K562 (cell line): ENCODE measurements around the gene ANKS4B. TPM values are rescaled to one million over a fixed set of nuclear protein-coding genes. Genes with fewer than 3 reads are reported as not detected.

Source experiments
- ATF2 ChIP-seq: sonication (generic); formaldehyde crosslinking; IDR thresholded peaks from 2 replicates; pipeline ENCODE4 v1.8.1; 2022; ENCODE audit warnings: missing genetic modification reagents
- BMI1 ChIP-seq: fragments of 150-350 bp; IDR thresholded peaks from 2 replicates; pipeline ENCODE4 v1.6.1; 2014; ENCODE audit warnings: low read length
- CTBP1 ChIP-seq: fragments of 450-650 bp; IDR thresholded peaks from 2 replicates; pipeline ENCODE4 v1.6.1; 2016; ENCODE audit warnings: borderline replicate concordance
- DIDO1 ChIP-seq: fragments of 450-650 bp; IDR thresholded peaks from 2 replicates; pipeline ENCODE4 v1.6.1; 2016; ENCODE audit warnings: low read depth, missing biosample characterization, missing genetic modification characterization
- EGR1 ChIP-seq: fragments of 450-650 bp; conservative IDR thresholded peaks from 2 replicates; pipeline ENCODE4 v1.6.1; 2017; ENCODE audit warnings: mild to moderate bottlenecking
- KDM1A ChIP-seq, 2 experiments: fragments of 450-650 bp; IDR thresholded peaks; 2 replicates each; pipeline ENCODE4 v1.6.1; 2016; ENCODE audit warnings: mild to moderate bottlenecking in 2 of 2
- LARP7 ChIP-seq: fragments of 450-650 bp; IDR thresholded peaks from 2 replicates; pipeline ENCODE4 v1.6.1; 2016
- MNT ChIP-seq, 2 experiments: fragments of 450-650 bp; conservative IDR thresholded peaks; 2 replicates each; pipeline ENCODE4 v1.6.1; 2017; ENCODE audit warnings: mild to moderate bottlenecking in 2 of 2, moderate library complexity in 2 of 2
- PRDM10 ChIP-seq: fragments of 450-650 bp; IDR thresholded peaks from 2 replicates; pipeline ENCODE4 v1.6.1; 2018; ENCODE audit not compliant: partially characterized antibody
- RCOR1 ChIP-seq, 2 experiments: IDR thresholded peaks; 2 replicates each; pipeline ENCODE4 v1.6.1; 2012; ENCODE audit warnings: low read depth in 2 of 2, low read length in 2 of 2, borderline replicate concordance in 1 of 2, improper control_type of control experiment in 1 of 2
- RFX7 ChIP-seq: fragments of 250-450 bp; sonication (Bioruptor Pico); IDR thresholded peaks from 2 replicates; pipeline ENCODE4 v1.5.1; 2021; ENCODE audit warnings: mild to moderate bottlenecking
- RUNX1 ChIP-seq: sonication (generic); IDR thresholded peaks from 2 replicates; pipeline ENCODE4 v1.6.1; 2016; ENCODE audit warnings: antibody characterized with exemption, low read depth
- SOX6 ChIP-seq: fragments of 450-650 bp; IDR thresholded peaks from 2 replicates; pipeline ENCODE4 v1.6.1; 2014; ENCODE audit warnings: mild to moderate bottlenecking
- SRSF1 ChIP-seq: fragments of 200-400 bp; formaldehyde crosslinking; IDR thresholded peaks from 2 replicates; pipeline ENCODE4 v1.6.1; 2017; ENCODE audit warnings: mild to moderate bottlenecking, low read depth, low read length, moderate library complexity
- TBL1XR1 ChIP-seq, 2 experiments: IDR thresholded peaks; 2 replicates each; pipeline ENCODE4 v1.6.1; 2012; ENCODE audit warnings: improper control_type of control experiment in 2 of 2, low read length in 2 of 2, mild to moderate bottlenecking in 1 of 2
- TEAD2 ChIP-seq: fragments of 450-650 bp; IDR thresholded peaks from 2 replicates; pipeline ENCODE4 v1.6.1; 2016; ENCODE audit warnings: missing genetic modification characterization, control low read depth, missing compliant biosample characterization
- THAP7 ChIP-seq: fragments of 250-450 bp; sonication (Bioruptor Pico); IDR thresholded peaks from 2 replicates; pipeline ENCODE4 v1.5.0; 2021
- ZMIZ1 ChIP-seq, 2 experiments: fragments of 150-350 bp in 1 of 2; IDR thresholded peaks; 2 replicates each; pipeline ENCODE4 v1.6.1; 2012 to 2016; ENCODE audit warnings: low read depth in 2 of 2, low read length in 2 of 2, mild to moderate bottlenecking in 1 of 2, moderate library complexity in 1 of 2
- ZNF830 ChIP-seq: fragments of 250-450 bp; sonication (Bioruptor Pico); IDR thresholded peaks from 2 replicates; pipeline ENCODE4 v1.5.0; 2021; ENCODE audit warnings: mild to moderate bottlenecking
- ZSCAN29 ChIP-seq: fragments of 450-650 bp; IDR thresholded peaks from 2 replicates; pipeline ENCODE4 v1.6.1; 2017
- polyA plus RNA-seq, 8 experiments: library from polyadenylated mRNA; depleted of rRNA in 4 of 8; stranded (reverse) in 5 of 8; unstranded in 3 of 8; fragments of >200 nt; fragmentation: Nextera tagmentation in 2 of 8; fragmentation: Illumina TruSeq in 1 of 8; extraction: Ambion mirVana in 2 of 8; extraction: Trizol in 1 of 8; gene quantifications; 2 replicates each; pipeline versions ENCODE4 v1.2.1 to v1.2.3, GENCODE V29; 2011 to 2014; ENCODE audit warnings: inconsistent platforms in 1 of 8, missing spikeins in 1 of 8
- total RNA-seq, 7 experiments: library from RNA; depleted of rRNA in 6 of 7; stranded (reverse); fragments of >200 nt in 6 of 7; fragmentation: Illumina TruSeq in 2 of 7; extraction: Trizol in 2 of 7; gene quantifications; 2 replicates each; pipeline versions ENCODE4 v1.2.1 to v1.2.3, GENCODE V29; 2011 to 2021; ENCODE audit warnings: low replicate concordance in 1 of 7

ANKS4B gene
- total and polyA plus RNA-seq, 9 of the 15 experiments (the other 6 are each of a cell fraction or from before 2014, with no cell fraction given) = not detected

GRCh38 chr16:21224800-21225199 is 8.7 kb upstream of the ANKS4B start (continued):
- TF ChIP-seq ATF2 (CRISPR knock-in tag) (no peak), TEAD2 (tag) (no peak), PRDM10 (no peak), ZNF830 (CRISPR knock-in tag) (no peak), RCOR1 (IDR thresholded peaks at IDR 0.05; ENCODE audit: borderline replicate concordance in 1 of 2, low read depth in 2 of 2, low read length in 2 of 2) (peak in 1 of 2 experiments; percentile 68; a peak in 2 of 4 replicates), TBL1XR1 (IDR thresholded peaks at IDR 0.05; ENCODE audit: low read length in 2 of 2) (no peak), DIDO1 (no peak), CTBP1 (peak; percentile 68; the same call in 1 of the 2 replicates), RUNX1 (no peak), BMI1 (no peak), ZSCAN29 (no peak), KDM1A (IDR thresholded peaks at IDR 0.05) (peak; percentile 72 to 86), SRSF1 (no peak), ZMIZ1 (IDR thresholded peaks at IDR 0.05; ENCODE audit: low read depth in 2 of 2, low read length in 2 of 2) (no peak), EGR1 (peak; percentile 86), MNT (conservative IDR thresholded peaks at IDR 0.05) (0 out of 4 replicates have a peak, but pooled peaks of 1 of the 2 experiments have one; percentile 38), LARP7 (no peak), RFX7 (CRISPR knock-in tag) (no peak), SOX6 (peak; percentile 24; the same call in 1 of the 2 replicates), THAP7 (CRISPR knock-in tag) (no peak)
